Vagina (tissue), 2 donors: ENCODE measurements around the gene ENTHD1. TPM values are rescaled to one million over a fixed set of nuclear protein-coding genes. Genes with fewer than 3 reads are reported as not detected.
"Not testable (repeated sequence)": the region's sequence is repeated elsewhere in the genome, so short reads cannot be mapped to it uniquely, and the experiment has no call there.

Experiments used
- DNase-seq, 2 donors: peaks; one replicate each; pipeline ENCODE4 v3.0.0-alpha.2; 2017; ENCODE audit errors: extremely low spot score in 2 of 2
- H3K27ac ChIP-seq: fragments of 200-600 bp; sonication (generic); one replicate; pipeline ENCODE4 v1.5.1; 2019
- H3K27me3 ChIP-seq: fragments of 200-600 bp; sonication (generic); one replicate; pipeline ENCODE4 v1.5.1; 2019
- H3K36me3 ChIP-seq, 2 donors: fragments of 200-600 bp; sonication (generic); one replicate each; pipeline ENCODE4 v1.5.1; 2017 to 2019
- H3K4me1 ChIP-seq: fragments of 200-600 bp; sonication (generic); one replicate; pipeline ENCODE4 v1.5.1; 2019
- H3K4me3 ChIP-seq, 2 donors: fragments of 200-600 bp; sonication (generic); 1 replicate in 1 of 2; 2 replicates in 1 of 2; pipeline ENCODE4 v1.5.1; 2016 to 2019
- H3K9me3 ChIP-seq: fragments of 200-600 bp; sonication (generic); one replicate; pipeline ENCODE4 v1.5.1; 2019
- CTCF ChIP-seq, 3 experiments: fragments of 450-650 bp in 2 of 3; fragments of 200-600 bp in 1 of 3; sonication (generic) in 1 of 3; IDR thresholded peaks; one replicate each; pipeline ENCODE4 v1.5.1; 2017 to 2019; ENCODE audit warnings: antibody characterized with exemption in 3 of 3, mild to moderate bottlenecking in 2 of 3, moderate library complexity in 2 of 3
- POLR2A ChIP-seq, 2 donors: fragments of 450-650 bp; IDR thresholded peaks; one replicate each; pipeline ENCODE4 v1.6.1; 2017; ENCODE audit warnings: antibody characterized with exemption in 2 of 2, mild to moderate bottlenecking in 2 of 2, moderate library complexity in 2 of 2
- POLR2AphosphoS5 ChIP-seq, 2 donors: sonication (generic); formaldehyde crosslinking; IDR thresholded peaks; one replicate each; pipeline ENCODE4 v1.9.0; 2017; ENCODE audit warnings: antibody characterized with exemption in 2 of 2, mild to moderate bottlenecking in 2 of 2, low read depth in 1 of 2; ENCODE audit not compliant: insufficient read depth in 1 of 2
- intact Hi-C: fragments of 100-400 bp; cut with DNase I; formaldehyde crosslinking; loops from one replicate; pipeline ENCODE4 v1.15.1; 2023
- total RNA-seq: library from RNA; depleted of rRNA; stranded (reverse); fragments of >200 nt; gene quantifications from one replicate; pipeline ENCODE4 v1.2.3, GENCODE V29; 2016

Gene ENTHD1
- total RNA-seq, 1 donor from 2014 or later = not detected

DNA sequence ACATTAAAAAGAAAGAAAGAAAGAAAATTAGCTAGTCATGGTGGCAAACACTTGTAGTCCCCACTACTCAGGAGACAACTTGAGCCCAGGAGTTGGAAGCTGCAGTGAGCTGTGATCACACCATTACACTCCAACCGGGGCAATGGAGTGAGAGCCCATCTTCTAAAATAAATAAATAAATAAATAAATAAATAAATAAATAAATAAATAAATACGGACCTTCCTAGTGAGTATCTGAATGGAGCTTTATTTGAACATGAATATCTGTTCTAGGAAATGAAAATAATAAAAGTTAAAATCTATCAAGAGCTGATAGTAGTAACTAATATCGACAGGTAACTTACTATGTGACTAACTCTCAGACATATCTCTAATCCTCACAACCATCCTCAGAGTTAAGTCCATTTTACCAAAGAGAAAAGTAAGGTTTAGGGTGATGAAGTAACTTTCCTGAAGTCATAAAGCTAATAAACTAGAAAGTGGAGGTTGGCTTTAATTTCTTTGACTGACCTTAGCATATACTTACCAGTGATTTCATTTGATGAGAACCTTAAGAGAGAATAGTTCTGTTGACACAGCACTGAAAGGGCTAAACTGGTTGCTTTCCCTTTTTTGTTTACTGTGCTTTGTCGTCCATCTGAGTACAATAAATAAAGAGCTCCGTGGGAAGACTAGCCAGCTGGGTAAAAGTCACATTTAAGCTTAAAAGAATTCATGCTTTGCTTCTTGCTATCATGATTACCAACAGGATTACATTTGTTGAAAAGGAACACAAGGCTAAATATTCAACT, 22.4 kb downstream of the ENTHD1 start:
- H3K36me3 ChIP-seq = no peaks in the 10 kb centered on the region
- H3K4me3 ChIP-seq = no peak overlapping the region
- H3K9me3 ChIP-seq = no peaks in the 10 kb centered on the region
- DNase-seq = no peak
- no peaks in the 10 kb centered on the region for H3K27me3 ChIP-seq
- no peak overlapping the region for H3K27ac ChIP-seq
- TF ChIP-seq CTCF (IDR thresholded peaks at IDR 0.05) = no peak
- intact Hi-C loops = no loop called here
- no peaks in the 10 kb centered on the region for H3K4me1 ChIP-seq

DNA sequence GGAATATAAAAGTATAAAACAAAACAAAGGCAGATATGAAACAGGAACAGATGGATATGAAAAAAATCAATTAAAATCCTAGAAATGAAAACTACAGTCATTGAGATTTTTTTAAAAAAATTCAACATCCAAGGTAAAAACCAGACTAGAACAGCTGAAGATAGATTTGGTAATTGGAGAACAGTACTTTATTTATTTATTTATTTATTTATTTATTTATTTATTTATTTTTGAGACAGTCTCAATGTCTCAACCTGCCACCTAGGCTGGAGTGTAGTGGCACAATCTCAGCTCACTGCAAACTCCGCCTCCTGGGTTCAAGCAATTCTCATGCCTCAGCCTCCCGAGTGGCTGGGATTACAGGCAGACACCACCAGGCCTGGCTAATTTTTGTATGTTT, 23.8 kb downstream of the ENTHD1 start:
- H3K27ac ChIP-seq, H3K9me3 ChIP-seq, DNase-seq, intact Hi-C loops, H3K4me3 ChIP-seq, H3K36me3 ChIP-seq, H3K4me1 ChIP-seq, H3K27me3 ChIP-seq: not testable (repeated sequence)

- Histone ChIP-seq H3K4me1 (no peaks in the 10 kb centered on the region), H3K9me3 (no peaks in the 10 kb centered on the region), H3K36me3 (no peaks in the 10 kb centered on the region), H3K27ac (no peak overlapping the region), H3K27me3 (no peaks in the 10 kb centered on the region), H3K4me3 (no peak overlapping the region)
- TF ChIP-seq CTCF (IDR thresholded peaks at IDR 0.05) = no peak
- no peak for TF ChIP-seq POLR2A (IDR thresholded peaks at IDR 0.05)
- DNase-seq = no peak
- intact Hi-C loops = no loop called here
Observed at GRCh38 chr22:39868741-39869140, 24.8 kb downstream of the ENTHD1 start.

- Histone ChIP-seq H3K36me3 (no peaks in the 10 kb centered on the region), H3K9me3 (no peaks in the 10 kb centered on the region), H3K27ac (no peak overlapping the region), H3K4me1 (no peaks in the 10 kb centered on the region), H3K27me3 (no peaks in the 10 kb centered on the region), H3K4me3 (no peak overlapping the region)
- intact Hi-C loops = no loop called here
- no peak for DNase-seq
- TF ChIP-seq POLR2AphosphoS5 (IDR thresholded peaks at IDR 0.05; ENCODE audit: insufficient read depth in 1 of 2, low read depth in 1 of 2) = no peak
- no peak for TF ChIP-seq CTCF (IDR thresholded peaks at IDR 0.05)
- no peak for TF ChIP-seq POLR2A (IDR thresholded peaks at IDR 0.05)
Observed at GRCh38 chr22:39859903-39860588, 33.5 kb downstream of the ENTHD1 start.

DNA sequence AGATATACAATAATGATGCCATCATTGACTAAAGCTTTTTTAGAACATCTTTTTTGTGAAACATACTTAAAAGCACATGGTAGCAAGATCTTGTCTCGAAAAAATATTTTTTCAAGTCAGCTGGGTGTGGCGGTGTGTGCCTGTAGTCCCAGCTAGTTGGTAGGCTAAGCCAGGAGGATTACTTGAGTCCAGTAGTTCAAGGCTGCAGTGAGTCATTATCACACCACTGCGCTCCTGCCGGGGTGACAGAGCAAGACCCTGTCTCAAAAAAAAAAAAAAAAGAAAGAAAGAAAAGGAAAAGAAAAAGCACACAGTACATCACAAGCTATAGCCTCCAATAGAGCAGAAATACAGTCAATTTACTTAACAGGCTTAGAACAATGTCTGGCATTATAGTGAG, 37.0 kb downstream of the ENTHD1 start:
- H3K4me1 ChIP-seq = no peaks in the 10 kb centered on the region
- no peak overlapping the region for H3K27ac ChIP-seq
- H3K4me3 ChIP-seq = no peak overlapping the region
- no peaks in the 10 kb centered on the region for H3K27me3 ChIP-seq
- no peak for DNase-seq
- no peaks in the 10 kb centered on the region for H3K36me3 ChIP-seq
- TF ChIP-seq POLR2AphosphoS5 (IDR thresholded peaks at IDR 0.05; ENCODE audit: insufficient read depth in 1 of 2, low read depth in 1 of 2) = no peak
- no peak for TF ChIP-seq CTCF (IDR thresholded peaks at IDR 0.05)
- no peak for TF ChIP-seq POLR2A (IDR thresholded peaks at IDR 0.05)
- intact Hi-C loops = no loop called here
- no peaks in the 10 kb centered on the region for H3K9me3 ChIP-seq
